LNCAP (cell line): ENCODE measurements around the gene TADA1.
A peak's percentile ranks its signal among the peaks of the same experiment; 100 is the strongest.

ENCODE experiments used
- CTCF ChIP-seq: fragments of 450-650 bp; IDR thresholded peaks from 2 replicates; pipeline ENCODE4 v1.5.1; 2017; ENCODE audit warnings: mild to moderate bottlenecking

TADA1 gene

GRCh38 chr1:166840309-166841274, 35.5 kb downstream of the TADA1 start:
- TF ChIP-seq CTCF = no peak

GRCh38 chr1:166839600-166840308, 36.3 kb downstream of the TADA1 start:
- TF ChIP-seq CTCF = peak; percentile 52; the same call in 1 of the 2 replicates

- no peak for TF ChIP-seq CTCF
Measured at GRCh38 chr1:166838766-166839599, 37.1 kb downstream of the TADA1 start, which contains the start of gene POGK. POGK (plus strand) TSS chr1:166839475; CDS start chr1:166840957, 1,482 bp downstream.

- TF ChIP-seq CTCF = no peak
Measured at GRCh38 chr1:166836733-166837132, 39.3 kb downstream of the TADA1 start.

GRCh38 chr1:166827426-166827825, 48.6 kb downstream of the TADA1 start:
- TF ChIP-seq CTCF = no peak

- TF ChIP-seq CTCF = peak; percentile 49
Measured at GRCh38 chr1:166822385-166822784, 53.7 kb downstream of the TADA1 start.

- no peak for TF ChIP-seq CTCF
Measured at GRCh38 chr1:166819974-166820373, 56.1 kb downstream of the TADA1 start.
